ENCODE measurements around the gene ENOSF1. TPM values are rescaled to one million over a fixed set of nuclear protein-coding genes. Genes with fewer than 3 reads are reported as not detected.

Gene ENOSF1
- total and polyA plus RNA-seq, 2 donors (not counting 1 experiment from before 2014, with no cell fraction given), result 8.0 to 34.8 TPM

Other genes starting within 250 kb of the ENOSF1 start
- not detected in 2 replicates for gene COLEC12, start 211.9 kb downstream of the ENOSF1 start, total RNA-seq
- not detected in 2 replicates for gene COLEC12, start 211.9 kb downstream of the ENOSF1 start, polyA plus RNA-seq
- gene CETN1, start 132.2 kb downstream of the ENOSF1 start, total RNA-seq, result not detected in 2 replicates
- gene CETN1, start 132.2 kb downstream of the ENOSF1 start, polyA plus RNA-seq, result not detected in 2 replicates
- not detected in 2 replicates for gene CLUL1, start 115.6 kb downstream of the ENOSF1 start, total RNA-seq
- not detected in 2 replicates for gene CLUL1, start 115.6 kb downstream of the ENOSF1 start, polyA plus RNA-seq
- 0.34 and 0.49 TPM in 2 replicates for gene TYMS, start 55.0 kb downstream of the ENOSF1 start, total RNA-seq
- 1.1 and 1.3 TPM in 2 replicates for gene TYMS, start 55.0 kb downstream of the ENOSF1 start, polyA plus RNA-seq
- gene YES1, start 99.6 kb upstream of the ENOSF1 start, total RNA-seq, result 0.30 and 0.51 TPM in 2 replicates
- gene YES1, start 99.6 kb upstream of the ENOSF1 start, polyA plus RNA-seq, result 0.07 TPM in 1 of 2 replicates, not detected in the other
- gene ADCYAP1, start 192.2 kb upstream of the ENOSF1 start, total RNA-seq, result not detected in 2 replicates
- not detected in 2 replicates for gene ADCYAP1, start 192.2 kb upstream of the ENOSF1 start, polyA plus RNA-seq